IMR-90 (cell line): ENCODE results near the gene ARHGAP31. TPM values are rescaled to one million over a fixed set of nuclear protein-coding genes. Genes with fewer than 3 reads are reported as not detected.

ENCODE experiments used
- ATAC-seq: fragments of 200-7000 bp; cut with Tn5 transposase; 2 replicates; pipeline ENCODE4 v1.9.1; 2020; ENCODE audit warnings: low read depth, mild to moderate bottlenecking, moderate library complexity
- BruUV-seq: library from RNA; stranded (reverse); fragments of 400-500 nt; replicated peaks from 2 replicates; lab custom pipeline; 2021; lab: Mats Ljungman, UMichigan
- CTCF ChIA-PET: fragments of 300-600 bp; formaldehyde crosslinking; extraction: SDS; loops from one replicate; lab custom pipeline; 2021; ENCODE audit warnings: antibody characterized with exemption; lab: Yijun Ruan, JAX
- POLR2A ChIA-PET: fragments of 300-600 bp; sonication (Branson Sonifier 250); formaldehyde crosslinking; loops from one replicate; lab custom pipeline; 2022; ENCODE audit warnings: antibody characterized with exemption; ENCODE audit not compliant: unreplicated experiment; lab: Charles Lee
- DNase-seq: peaks from one replicate; pipeline ENCODE4 v3.0.0; 2013
- H2AFZ ChIP-seq: replicated peaks from 2 replicates; pipeline ENCODE3; 2013; ENCODE audit warnings: low read length, mild to moderate bottlenecking; ENCODE audit not compliant: poor library complexity
- H2AK5ac ChIP-seq: 2 replicates; pipeline ENCODE4 v1.6.1; 2013; ENCODE audit warnings: low read depth, low read length, inconsistent platforms
- H2AK9ac ChIP-seq: replicated peaks from 2 replicates; pipeline ENCODE3; 2013; ENCODE audit warnings: mild to moderate bottlenecking, low read depth, low read length, moderate library complexity; ENCODE audit not compliant: poor library complexity
- H2BK120ac ChIP-seq: 2 replicates; pipeline ENCODE4 v1.6.1; 2013; ENCODE audit warnings: low read depth, low read length, inconsistent platforms
- H2BK15ac ChIP-seq: 3 replicates; pipeline ENCODE4 v1.6.1; 2013; ENCODE audit warnings: low read depth, low read length, inconsistent platforms
- H2BK20ac ChIP-seq: 2 replicates; pipeline ENCODE4 v1.6.1; 2013; ENCODE audit warnings: low read depth, mild to moderate bottlenecking, inconsistent platforms, low read length, moderate library complexity
- H2BK5ac ChIP-seq: 2 replicates; pipeline ENCODE4 v1.6.1; 2013; ENCODE audit warnings: mild to moderate bottlenecking, low read depth, low read length, inconsistent platforms; ENCODE audit not compliant: poor library complexity, severe bottlenecking
- H3K14ac ChIP-seq: replicated peaks from 2 replicates; pipeline ENCODE4 v1.6.1; 2013; ENCODE audit warnings: low read depth, low read length, inconsistent platforms
- H3K18ac ChIP-seq: 2 replicates; pipeline ENCODE4 v1.6.1; 2013; ENCODE audit warnings: low read depth, low read length, control low read depth
- H3K23ac ChIP-seq: 2 replicates; pipeline ENCODE4 v1.6.1; 2013; ENCODE audit warnings: low read depth, low read length, inconsistent platforms
- H3K27ac ChIP-seq: 2 replicates; pipeline ENCODE4 v1.5.1; 2013; ENCODE audit warnings: mild to moderate bottlenecking, control low read depth, low read length; ENCODE audit not compliant: insufficient read depth
- H3K27me3 ChIP-seq: 2 replicates; pipeline ENCODE4 v1.6.1; 2013; ENCODE audit warnings: low read length; ENCODE audit not compliant: control insufficient read depth, insufficient read depth
- H3K36me3 ChIP-seq: 2 replicates; pipeline ENCODE4 v1.6.1; 2013; ENCODE audit warnings: low read length, mixed read lengths; ENCODE audit not compliant: control insufficient read depth, insufficient read depth
- H3K4ac ChIP-seq: 2 replicates; pipeline ENCODE4 v1.6.1; 2013; ENCODE audit warnings: low read depth, low read length, inconsistent platforms
- H3K4me1 ChIP-seq: 2 replicates; pipeline ENCODE4 v1.6.1; 2013; ENCODE audit warnings: low read length, mixed read lengths; ENCODE audit not compliant: control insufficient read depth, insufficient read depth
- H3K4me2 ChIP-seq: 2 replicates; pipeline ENCODE4 v1.6.1; 2013; ENCODE audit warnings: low read depth, mild to moderate bottlenecking, control low read depth, low read length, moderate library complexity
- H3K4me3 ChIP-seq: 2 replicates; pipeline ENCODE4 v1.5.1; 2013; ENCODE audit warnings: low read depth, mild to moderate bottlenecking, control low read depth, low read length, moderate library complexity; ENCODE audit not compliant: insufficient read depth
- H3K56ac ChIP-seq: 2 replicates; pipeline ENCODE4 v1.6.1; 2013; ENCODE audit warnings: low read length, inconsistent platforms; ENCODE audit not compliant: insufficient read depth; ENCODE audit errors: extremely low read depth
- H3K79me1 ChIP-seq, 2 experiments: 2 replicates each; pipeline ENCODE4 v1.6.1; 2013; ENCODE audit warnings: low read length in 2 of 2, inconsistent platforms in 1 of 2, low read depth in 1 of 2
- H3K9ac ChIP-seq: 2 replicates; pipeline ENCODE4 v1.6.1; 2013; ENCODE audit warnings: low read depth, low read length, control low read depth
- H3K9me1 ChIP-seq: 2 replicates; pipeline ENCODE4 v1.6.1; 2013; ENCODE audit warnings: low read length, inconsistent platforms; ENCODE audit not compliant: insufficient read depth
- H3K9me3 ChIP-seq: 2 replicates; pipeline ENCODE4 v1.6.1; 2013; ENCODE audit warnings: low read length; ENCODE audit not compliant: control insufficient read depth, insufficient read depth
- H4K20me1 ChIP-seq: 2 replicates; pipeline ENCODE4 v1.6.1; 2013; ENCODE audit warnings: low read length, inconsistent platforms; ENCODE audit not compliant: insufficient read depth
- H4K5ac ChIP-seq: 2 replicates; pipeline ENCODE4 v1.6.1; 2013; ENCODE audit warnings: mild to moderate bottlenecking, low read depth, low read length, control low read depth
- H4K8ac ChIP-seq, 2 experiments: 2 replicates each; pipeline ENCODE4 v1.6.1; 2013; ENCODE audit warnings: low read depth in 2 of 2, low read length in 2 of 2, control low read depth in 1 of 2, inconsistent platforms in 1 of 2
- H4K91ac ChIP-seq: 2 replicates; pipeline ENCODE4 v1.6.1; 2013; ENCODE audit warnings: low read depth, low read length, inconsistent platforms; ENCODE audit not compliant: insufficient read depth
- BHLHE40 ChIP-seq: fragments of 150-350 bp; IDR thresholded peaks from 2 replicates; pipeline ENCODE4 v1.6.1; 2016; ENCODE audit warnings: mild to moderate bottlenecking, low read depth, low read length
- CHD1 ChIP-seq: IDR thresholded peaks from 2 replicates; pipeline ENCODE4 v1.6.1; 2012; ENCODE audit warnings: low read depth, low read length, improper control_type of control experiment
- MAZ ChIP-seq: IDR thresholded peaks from 2 replicates; pipeline ENCODE4 v1.6.1; 2012; ENCODE audit warnings: low read depth, mild to moderate bottlenecking, low read length, improper control_type of control experiment, moderate library complexity, borderline replicate concordance
- RFX5 ChIP-seq: IDR thresholded peaks from 2 replicates; pipeline ENCODE4 v1.8.0; 2012; ENCODE audit warnings: low read depth, mild to moderate bottlenecking, low read length, moderate library complexity
- SMC3 ChIP-seq: fragments of 150-350 bp; IDR thresholded peaks from 2 replicates; pipeline ENCODE4 v1.6.1; 2016; ENCODE audit warnings: low read depth, mild to moderate bottlenecking, antibody characterized with exemption, low read length, moderate library complexity
- USF2 ChIP-seq: fragments of 150-350 bp; IDR thresholded peaks from 2 replicates; pipeline ENCODE4 v1.6.1; 2017; ENCODE audit warnings: mild to moderate bottlenecking, antibody characterized with exemption, low read length, low read depth
- WGBS, 2 experiments: methylation state at CpG; one replicate each; pipeline versions ENCODE4 v1.1.5 to v1.1.7; 2013; ENCODE audit warnings: missing lambda C conversion rate in 2 of 2; ENCODE audit not compliant: insufficient read length in 1 of 2; ENCODE audit errors: extremely low coverage in 2 of 2; 5-methylcytosine and 5-hydroxymethylcytosine counted together
- dilution Hi-C: fragments of 300-500 bp; cut with HindIII; formaldehyde crosslinking; loops from one replicate; pipeline ENCODE4 v1.14.3; 2018; ENCODE audit warnings: low sequenced_read_pairs; ENCODE audit not compliant: unreplicated experiment
- in situ Hi-C: fragments of 300-500 bp; cut with MboI; formaldehyde crosslinking; loops from 3 replicates; pipeline ENCODE4 v1.14.3; 2019; ENCODE audit warnings: low sequenced_read_pairs, inconsistent platforms, mixed read lengths
- intact Hi-C: fragments of 100-400 bp; cut with micrococcal nuclease; formaldehyde crosslinking; loops from 2 replicates; pipeline ENCODE4 v1.10.0; 2022
- polyA plus RNA-seq, 3 experiments: library from polyadenylated mRNA; depleted of rRNA; stranded (reverse); fragments of >200 nt; gene quantifications; 2 replicates each; pipeline ENCODE4 v1.2.3, GENCODE V29; 2012; ENCODE audit warnings: low replicate concordance in 1 of 3
- total RNA-seq: library from RNA; depleted of rRNA; stranded (reverse); fragments of >200 nt; gene quantifications from 2 replicates; pipeline ENCODE4 v1.2.3, GENCODE V29; 2012

The ARHGAP31 gene
- total and polyA plus RNA-seq, 2 of the 4 experiments (the other 2 are of a cell fraction), result 6.6 to 7.7 TPM

GRCh38 chr3:119359476-119360326, 65.5 kb downstream of the ARHGAP31 start:
- no peak overlapping the region for H2AK9ac ChIP-seq
- in situ Hi-C loops, result no loop called here
- 0 out of 2 replicates have a peak overlapping the region, but pooled peaks have one; percentile 17 for H4K5ac ChIP-seq
- H3K4ac ChIP-seq, result no peak overlapping the region
- H3K79me1 ChIP-seq, result peaks cover 6 to 30% of the 10 kb centered on the region in 2 experiments
- H2BK5ac ChIP-seq, result no peak overlapping the region
- dilution Hi-C loops, result no loop called here
- BruUV-seq, result no TSS peak
- H2BK20ac ChIP-seq, result no peak overlapping the region
- H3K14ac ChIP-seq, result no peak overlapping the region
- DNase-seq (no peak), ATAC-seq (no peak; the same call in 1 of the 2 replicates)
- H2BK120ac ChIP-seq, result no peak overlapping the region
- no peaks in the 10 kb centered on the region for H3K36me3 ChIP-seq
- H4K8ac ChIP-seq, result no peak overlapping the region
- H3K56ac ChIP-seq, result no peak overlapping the region
- CTCF ChIA-PET, result no interaction called here
- no peak overlapping the region for H2AK5ac ChIP-seq
- WGBS, 2 experiments, result 63% methylated on average over 5 of the region's 11 CpGs; no CpG with 5 or more reads in 1 of the 2 experiments
- H3K27me3 ChIP-seq, result no peaks in the 10 kb centered on the region
- H4K20me1 ChIP-seq, result no peaks in the 10 kb centered on the region
- H3K18ac ChIP-seq, result no peak overlapping the region
- H3K4me3 ChIP-seq, result no peak overlapping the region
- no peak for TF ChIP-seq CHD1
- no peak for TF ChIP-seq SMC3
- TF ChIP-seq BHLHE40, result no peak
- TF ChIP-seq MAZ, result no peak
- no peak for TF ChIP-seq USF2
- no peak for TF ChIP-seq RFX5
- intact Hi-C loops, result no loop called here
- H3K27ac ChIP-seq, result no peak overlapping the region
- H2AFZ ChIP-seq, result no peak overlapping the region
- H3K4me2 ChIP-seq, result no peak overlapping the region; the same call in 1 of the 2 replicates
- no peak overlapping the region for H4K91ac ChIP-seq
- H3K23ac ChIP-seq, result no peak overlapping the region
- no peak overlapping the region for H3K9ac ChIP-seq
- H3K9me1 ChIP-seq, result peaks cover 5% of the 10 kb centered on the region; the same call in 1 of the 2 replicates
- H3K9me3 ChIP-seq, result no peaks in the 10 kb centered on the region
- H3K4me1 ChIP-seq, result peaks cover 5% of the 10 kb centered on the region
- H2BK15ac ChIP-seq, result no peak overlapping the region
- POLR2A ChIA-PET, result no interaction called here
